ENCODE results near the gene SLC6A13. TPM values are rescaled to one million over a fixed set of nuclear protein-coding genes. Genes with fewer than 3 reads are reported as not detected.

SLC6A13 gene
- polyA plus RNA-seq, 1 donor from 2014 or later: 1.4 TPM

DNA sequence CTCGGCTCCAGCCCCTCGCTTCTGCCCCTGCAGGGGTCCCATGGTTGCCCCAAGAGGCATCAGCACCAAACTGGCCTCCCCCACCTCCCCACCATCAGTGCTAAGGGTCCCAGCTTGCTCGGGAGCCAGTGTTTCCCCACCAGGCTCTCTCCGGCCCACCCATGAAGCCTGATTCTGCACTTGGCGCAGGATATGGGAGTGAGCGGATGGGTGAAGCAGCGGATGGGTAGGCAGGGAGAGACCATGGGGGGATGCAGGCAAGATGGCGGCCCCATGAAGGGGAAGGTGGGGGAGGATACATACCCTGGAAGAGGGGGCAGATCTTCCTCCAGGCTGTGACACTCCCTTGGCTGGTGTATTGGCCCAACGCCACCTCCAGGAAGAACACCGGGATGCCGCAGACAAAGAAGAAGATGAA, 58.4 kb downstream of the SLC6A13 start:
- no peak overlapping the region for H3K4me2 ChIP-seq (ENCODE audit: low read length)
- TF ChIP-seq RAD21 (conservative IDR thresholded peaks at IDR 0.05) (no peak), POLR2AphosphoS5 (IDR thresholded peaks at IDR 0.05) (no peak), MXI1 (conservative IDR thresholded peaks at IDR 0.05; ENCODE audit: poor library complexity, severe bottlenecking) (no peak), EZH2 (IDR thresholded peaks at IDR 0.05; ENCODE audit: borderline replicate concordance, insufficient read depth, low read length, poor library complexity, severe bottlenecking) (no peak), REST (IDR thresholded peaks at IDR 0.05; ENCODE audit: borderline replicate concordance) (no peak)
- H3K27me3 ChIP-seq (ENCODE audit: insufficient read depth, low read depth, low read length): peaks cover 21% of the 10 kb centered on the region

GRCh38 chr12:203462-204260, 59.0 kb downstream of the SLC6A13 start:
- H3K27ac ChIP-seq (ENCODE audit: low read length): no peak overlapping the region
- H4K20me1 ChIP-seq (ENCODE audit: insufficient read depth): no peaks in the 10 kb centered on the region
- peak overlapping the region; percentile 18 for H3K4me2 ChIP-seq (ENCODE audit: low read length)
- H2AFZ ChIP-seq (ENCODE audit: low read depth, low read length): peak overlapping the region; percentile 15
- no peaks in the 10 kb centered on the region for H3K79me2 ChIP-seq (replicated peaks; ENCODE audit: insufficient read depth, low read length)
- H3K27me3 ChIP-seq (ENCODE audit: insufficient read depth, low read depth, low read length): peaks cover 21% of the 10 kb centered on the region
- no peaks in the 10 kb centered on the region for H3K9me3 ChIP-seq (ENCODE audit: low read length)
- peak overlapping the region; percentile 65 for H3K4me3 ChIP-seq (ENCODE audit: low read length)
- H3K9ac ChIP-seq (ENCODE audit: low read length): peak overlapping the region; percentile 40
- H3K9me2 ChIP-seq (ENCODE audit: insufficient read depth, low read length): no peaks in the 10 kb centered on the region
- TF ChIP-seq POLR2AphosphoS5 (IDR thresholded peaks at IDR 0.05): peak; percentile 28
- no peak for TF ChIP-seq CTCF (IDR thresholded peaks at IDR 0.05; ENCODE audit: poor library complexity, severe bottlenecking)
- no peaks in the 10 kb centered on the region for H3K36me3 ChIP-seq (ENCODE audit: insufficient read depth, low read length)
- H3F3A ChIP-seq (ENCODE audit: insufficient read depth, low read length, poor library complexity, severe bottlenecking): no peaks in the 10 kb centered on the region

More for the DNA sequence above, 58.4 kb downstream of the SLC6A13 start:
- Histone ChIP-seq H3K79me2 (replicated peaks; ENCODE audit: insufficient read depth, low read length) (no peaks in the 10 kb centered on the region), H4K20me1 (ENCODE audit: insufficient read depth) (no peaks in the 10 kb centered on the region), H3F3A (ENCODE audit: insufficient read depth, low read length, poor library complexity, severe bottlenecking) (no peaks in the 10 kb centered on the region), H3K9ac (ENCODE audit: low read length) (peak overlapping the region; percentile 40), H3K9me2 (ENCODE audit: insufficient read depth, low read length) (no peaks in the 10 kb centered on the region), H3K9me3 (ENCODE audit: low read length) (no peaks in the 10 kb centered on the region), H3K4me3 (ENCODE audit: low read length) (peak overlapping the region; percentile 65), H2AFZ (ENCODE audit: low read depth, low read length) (peak overlapping the region; percentile 15), H3K36me3 (ENCODE audit: insufficient read depth, low read length) (no peaks in the 10 kb centered on the region), H3K27ac (ENCODE audit: low read length) (no peak overlapping the region)

GRCh38 chr12:203074-203461, 59.6 kb downstream of the SLC6A13 start:
- peak overlapping the region; percentile 40 for H3K9ac ChIP-seq (ENCODE audit: low read length)
- H3K4me2 ChIP-seq (ENCODE audit: low read length): no peak overlapping the region
- TF ChIP-seq EZH2 (IDR thresholded peaks at IDR 0.05; ENCODE audit: borderline replicate concordance, insufficient read depth, low read length, poor library complexity, severe bottlenecking) (no peak), POLR2AphosphoS5 (IDR thresholded peaks at IDR 0.05) (no peak), EP300 (conservative IDR thresholded peaks at IDR 0.05; ENCODE audit: poor library complexity, severe bottlenecking) (no peak), RAD21 (conservative IDR thresholded peaks at IDR 0.05) (no peak), CTCF (IDR thresholded peaks at IDR 0.05; ENCODE audit: poor library complexity, severe bottlenecking) (no peak), TAF1 (IDR thresholded peaks at IDR 0.05; ENCODE audit: low read depth) (no peak)

More at GRCh38 chr12:203074-203461, 59.6 kb downstream of the SLC6A13 start:
- Histone ChIP-seq H3K4me3 (ENCODE audit: low read length) (no peak overlapping the region), H3F3A (ENCODE audit: insufficient read depth, low read length, poor library complexity, severe bottlenecking) (no peaks in the 10 kb centered on the region), H4K20me1 (ENCODE audit: insufficient read depth) (no peaks in the 10 kb centered on the region), H3K79me2 (replicated peaks; ENCODE audit: insufficient read depth, low read length) (no peaks in the 10 kb centered on the region), H3K36me3 (ENCODE audit: insufficient read depth, low read length) (no peaks in the 10 kb centered on the region), H3K9me3 (ENCODE audit: low read length) (no peaks in the 10 kb centered on the region), H3K9me2 (ENCODE audit: insufficient read depth, low read length) (no peaks in the 10 kb centered on the region), H2AFZ (ENCODE audit: low read depth, low read length) (no peak overlapping the region), H3K27ac (ENCODE audit: low read length) (no peak overlapping the region), H3K27me3 (ENCODE audit: insufficient read depth, low read depth, low read length) (peaks cover 21% of the 10 kb centered on the region)

All from neural cell (in vitro differentiated cells).